Measurements from ENCODE around the gene JUN. TPM values are rescaled to one million over a fixed set of nuclear protein-coding genes. Genes with fewer than 3 reads are reported as not detected.

JUN gene
- total and polyA plus RNA-seq, 2 experiments from 2014 or later = 189 to 351 TPM

DNA sequence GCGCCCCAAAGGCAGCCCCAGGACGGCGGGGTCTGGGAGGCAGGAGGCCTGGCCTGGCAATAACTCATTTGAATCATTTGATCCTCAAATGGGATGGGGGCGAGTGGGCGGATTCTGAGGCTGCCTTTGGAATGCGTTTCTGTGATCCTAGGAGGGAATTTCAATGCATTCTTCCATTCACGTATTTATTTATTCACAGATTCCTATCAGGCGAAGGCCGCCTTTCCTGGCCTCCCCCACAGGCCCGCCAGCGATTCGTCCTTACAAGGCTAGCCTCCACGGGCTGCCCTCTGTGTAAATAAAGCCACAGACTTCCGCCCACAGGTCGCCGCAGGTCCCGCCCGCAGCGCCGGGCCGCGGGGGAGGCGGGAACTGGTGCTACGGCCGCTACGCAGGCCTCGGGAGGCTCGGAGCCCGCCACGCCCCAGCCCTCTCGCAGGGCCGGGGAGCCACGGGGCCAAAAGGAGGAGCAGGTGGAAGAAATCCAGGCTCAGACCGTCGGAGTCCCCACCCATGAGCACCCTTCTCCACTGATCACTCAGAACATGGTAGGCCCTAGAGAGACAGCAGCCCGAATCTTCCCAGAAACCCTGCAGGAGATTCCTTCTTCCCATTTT, 31.3 kb upstream of the JUN start:
- 7% methylated on average over 36 of the region's 36 CpGs for WGBS (ENCODE audit: low lambda C conversion rate, missing lambda C conversion rate)
- Histone ChIP-seq H3K27me3 (no peaks in the 10 kb centered on the region), H4K20me1 (ENCODE audit: insufficient read depth, poor library complexity, severe bottlenecking) (no peaks in the 10 kb centered on the region), H3K9me2 (replicated peaks; ENCODE audit: insufficient read depth) (no peaks in the 10 kb centered on the region), H3K36me3 (replicated peaks; ENCODE audit: insufficient read depth, low read depth) (no peaks in the 10 kb centered on the region), H3K4me1 (ENCODE audit: insufficient read depth) (peaks cover 34% of the 10 kb centered on the region), H3K79me2 (no peaks in the 10 kb centered on the region), H3K4me3 (peak overlapping the region; percentile 18), H3K27ac (peak overlapping the region; percentile 94), H3K4me2 (peak overlapping the region; percentile 83), H3K9me3 (ENCODE audit: low read depth) (no peaks in the 10 kb centered on the region), H2AFZ (peak overlapping the region; percentile 54)
- TF ChIP-seq EZH2phosphoT487 (IDR thresholded peaks at IDR 0.05; ENCODE audit: low read depth, severe bottlenecking, unreplicated experiment) = no peak
- no peak for TF ChIP-seq CTCF (IDR thresholded peaks at IDR 0.05; ENCODE audit: poor library complexity)
- TF ChIP-seq EZH2 (IDR thresholded peaks at IDR 0.05; ENCODE audit: borderline replicate concordance) = no peak
- DNase-seq (ENCODE audit: low spot score) = peak; percentile 89

GRCh38 chr1:58814251-58815068, 30.6 kb upstream of the JUN start:
- H4K20me1 ChIP-seq (ENCODE audit: insufficient read depth, poor library complexity, severe bottlenecking) = no peaks in the 10 kb centered on the region
- no peaks in the 10 kb centered on the region for H3K36me3 ChIP-seq (replicated peaks; ENCODE audit: insufficient read depth, low read depth)
- no peaks in the 10 kb centered on the region for H3K9me2 ChIP-seq (replicated peaks; ENCODE audit: insufficient read depth)
- no peaks in the 10 kb centered on the region for H3K79me2 ChIP-seq
- TF ChIP-seq CTCF (IDR thresholded peaks at IDR 0.05; ENCODE audit: poor library complexity) = no peak
- no peak for TF ChIP-seq EZH2 (IDR thresholded peaks at IDR 0.05; ENCODE audit: borderline replicate concordance)
- no peak for TF ChIP-seq EZH2phosphoT487 (IDR thresholded peaks at IDR 0.05; ENCODE audit: low read depth, severe bottlenecking, unreplicated experiment)
- no peaks in the 10 kb centered on the region for H3K27me3 ChIP-seq
- H3K4me2 ChIP-seq = peak overlapping the region; percentile 83
- H3K4me3 ChIP-seq = peak overlapping the region; percentile 15
- peak overlapping the region; percentile 54 for H2AFZ ChIP-seq
- peak; percentile 74 for DNase-seq (ENCODE audit: low spot score)
- peaks cover 41% of the 10 kb centered on the region for H3K4me1 ChIP-seq (ENCODE audit: insufficient read depth)
- H3K9me3 ChIP-seq (ENCODE audit: low read depth) = no peaks in the 10 kb centered on the region
- peak overlapping the region; percentile 94 for H3K27ac ChIP-seq
- 33% methylated on average over 41 of the region's 45 CpGs for WGBS (ENCODE audit: low lambda C conversion rate, missing lambda C conversion rate)

DNA sequence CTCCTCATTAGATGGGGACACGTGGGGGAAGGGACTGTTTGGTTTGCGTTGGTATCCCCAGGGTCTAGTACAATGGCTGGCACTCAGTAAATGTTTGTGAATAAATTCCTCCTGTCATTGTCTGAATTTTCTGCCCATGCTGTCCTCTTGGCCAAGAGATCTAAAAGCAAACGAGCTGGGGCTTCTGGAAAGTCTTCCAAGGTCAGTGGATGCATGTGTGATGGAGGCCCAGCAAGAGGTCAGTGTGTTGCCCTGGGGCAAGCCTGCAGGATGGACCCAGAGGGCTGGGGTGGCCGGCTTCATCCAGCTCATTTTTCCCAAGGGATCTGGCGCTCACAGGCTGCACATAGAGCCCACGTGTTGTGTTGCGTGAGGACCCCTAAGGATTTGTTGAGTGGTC, 30.0 kb upstream of the JUN start:
- Histone ChIP-seq H3K9me3 (ENCODE audit: low read depth) (no peaks in the 10 kb centered on the region), H3K9me2 (replicated peaks; ENCODE audit: insufficient read depth) (no peaks in the 10 kb centered on the region), H3K4me1 (ENCODE audit: insufficient read depth) (peaks cover 47% of the 10 kb centered on the region), H3K79me2 (no peaks in the 10 kb centered on the region), H4K20me1 (ENCODE audit: insufficient read depth, poor library complexity, severe bottlenecking) (no peaks in the 10 kb centered on the region), H3K27me3 (no peaks in the 10 kb centered on the region), H3K36me3 (replicated peaks; ENCODE audit: insufficient read depth, low read depth) (no peaks in the 10 kb centered on the region), H3K27ac (peak overlapping the region; percentile 94), H2AFZ (no peak overlapping the region), H3K4me2 (peak overlapping the region; percentile 83), H3K4me3 (no peak overlapping the region)
- no peak for TF ChIP-seq EZH2 (IDR thresholded peaks at IDR 0.05; ENCODE audit: borderline replicate concordance)
- TF ChIP-seq CTCF (IDR thresholded peaks at IDR 0.05; ENCODE audit: poor library complexity) = no peak
- TF ChIP-seq EZH2phosphoT487 (IDR thresholded peaks at IDR 0.05; ENCODE audit: low read depth, severe bottlenecking, unreplicated experiment) = no peak
- WGBS (ENCODE audit: low lambda C conversion rate, missing lambda C conversion rate) = 71% methylated on average over 7 of the region's 7 CpGs
- no peak for DNase-seq (ENCODE audit: low spot score)
